HG02798 (cell line): ENCODE data around the gene SIN3A.
"Not testable (repeated sequence)": the region's sequence is repeated elsewhere in the genome, so short reads cannot be mapped to it uniquely, and the experiment has no call there.

Source experiments
- ATAC-seq: cut with Tn5 transposase; IDR thresholded peaks from one replicate; pipeline ENCODE4 v1.9.1; 2021; ENCODE audit warnings: mild to moderate bottlenecking; ENCODE audit not compliant: unreplicated experiment, poor library complexity

SIN3A gene

GRCh38 chr15:75358771-75359536 is 92.5 kb downstream of the SIN3A start:
- no peak for ATAC-seq

- ATAC-seq: no peak
Measured at GRCh38 chr15:75357976-75358673, 93.4 kb downstream of the SIN3A start.

GRCh38 chr15:75356517-75356916 is 95.0 kb downstream of the SIN3A start:
- no peak for ATAC-seq

- no peak for ATAC-seq
Measured at GRCh38 chr15:75356006-75356405, 95.5 kb downstream of the SIN3A start.

GRCh38 chr15:75355369-75355768 is 96.1 kb downstream of the SIN3A start:
- ATAC-seq: no peak

- no peak for ATAC-seq
Measured at GRCh38 chr15:75354454-75354853, 97.0 kb downstream of the SIN3A start.

- ATAC-seq: no peak
Measured at GRCh38 chr15:75353604-75354003, 97.9 kb downstream of the SIN3A start.

GRCh38 chr15:75352186-75353080 is 99.1 kb downstream of the SIN3A start:
- ATAC-seq: no peak

- no peak for ATAC-seq
Measured at GRCh38 chr15:75350601-75351361, 100.7 kb downstream of the SIN3A start.

GRCh38 chr15:75349851-75350588 is 101.5 kb downstream of the SIN3A start:
- ATAC-seq: no peak

GRCh38 chr15:75349351-75349669 is 102.2 kb downstream of the SIN3A start:
- not testable (repeated sequence) for ATAC-seq

- ATAC-seq: no peak
Measured at GRCh38 chr15:75348562-75349350, 102.7 kb downstream of the SIN3A start.

- no peak for ATAC-seq
Measured at GRCh38 chr15:75348034-75348561, 103.4 kb downstream of the SIN3A start.

- ATAC-seq: peak; percentile 53
Measured at GRCh38 chr15:75347222-75348033, 104.1 kb downstream of the SIN3A start.

- peak; percentile 6 for ATAC-seq
Measured at GRCh38 chr15:75346796-75347221, 104.7 kb downstream of the SIN3A start, which contains the start of gene NEIL1. Gene NEIL1, plus strand, starts transcription at chr15:75347039. Its CDS starts 1,867 bp downstream, at chr15:75348906.

- not testable (repeated sequence) for ATAC-seq
Measured at GRCh38 chr15:75343953-75344352, 107.5 kb downstream of the SIN3A start.

- ATAC-seq: no peak
Measured at GRCh38 chr15:75342221-75342620, 109.3 kb downstream of the SIN3A start.
